GM12875 (cell line): ENCODE measurements around the gene NRSN2.
"Not testable (repeated sequence)": the region's sequence is repeated elsewhere in the genome, so short reads cannot be mapped to it uniquely, and the experiment has no call there.

Experiments used
- H3K4me3 ChIP-seq: one replicate; pipeline ENCODE4 v1.5.1; 2011; ENCODE audit warnings: low read depth, low read length, control low read depth
- CTCF ChIP-seq: IDR thresholded peaks from 2 replicates; pipeline ENCODE4 v1.5.1; 2011; ENCODE audit warnings: low read depth, mild to moderate bottlenecking, control low read depth, inconsistent platforms, low read length, moderate library complexity, borderline replicate concordance; ENCODE audit not compliant: insufficient read depth

NRSN2 gene

GRCh38 chr20:330233-331149, 16.4 kb upstream of the NRSN2 start:
- peak; percentile 89 for TF ChIP-seq CTCF
- H3K4me3 ChIP-seq: no peak overlapping the region

DNA sequence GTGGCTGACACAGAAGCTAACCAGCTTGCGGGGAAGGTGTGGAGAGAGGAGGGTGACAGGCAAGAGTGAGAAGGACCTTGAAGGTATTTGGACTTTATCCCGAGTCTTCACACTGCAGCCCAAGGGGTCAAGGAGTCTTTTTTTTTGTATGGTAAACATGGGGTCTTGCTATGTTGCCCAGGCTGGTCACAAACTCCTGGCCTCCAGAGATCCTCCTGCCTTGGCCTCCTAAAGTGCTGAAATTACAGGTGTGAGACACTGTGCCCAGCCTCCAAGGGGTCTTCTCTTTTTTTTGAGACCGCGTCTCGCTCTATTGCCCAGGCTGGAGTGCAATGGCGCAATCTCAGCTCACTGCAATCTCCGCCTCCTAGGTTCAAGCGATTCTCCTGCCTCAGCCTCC, 12.3 kb upstream of the NRSN2 start:
- no peak overlapping the region for H3K4me3 ChIP-seq
- TF ChIP-seq CTCF: no peak

- H3K4me3 ChIP-seq: not testable (repeated sequence)
Measured at GRCh38 chr20:336040-336439, 10.9 kb upstream of the NRSN2 start.

GRCh38 chr20:341682-342081, 5.2 kb upstream of the NRSN2 start:
- H3K4me3 ChIP-seq: no peak overlapping the region
- TF ChIP-seq CTCF: no peak

GRCh38 chr20:343107-343506, 3.8 kb upstream of the NRSN2 start:
- TF ChIP-seq CTCF: no peak
- H3K4me3 ChIP-seq: no peak overlapping the region

DNA sequence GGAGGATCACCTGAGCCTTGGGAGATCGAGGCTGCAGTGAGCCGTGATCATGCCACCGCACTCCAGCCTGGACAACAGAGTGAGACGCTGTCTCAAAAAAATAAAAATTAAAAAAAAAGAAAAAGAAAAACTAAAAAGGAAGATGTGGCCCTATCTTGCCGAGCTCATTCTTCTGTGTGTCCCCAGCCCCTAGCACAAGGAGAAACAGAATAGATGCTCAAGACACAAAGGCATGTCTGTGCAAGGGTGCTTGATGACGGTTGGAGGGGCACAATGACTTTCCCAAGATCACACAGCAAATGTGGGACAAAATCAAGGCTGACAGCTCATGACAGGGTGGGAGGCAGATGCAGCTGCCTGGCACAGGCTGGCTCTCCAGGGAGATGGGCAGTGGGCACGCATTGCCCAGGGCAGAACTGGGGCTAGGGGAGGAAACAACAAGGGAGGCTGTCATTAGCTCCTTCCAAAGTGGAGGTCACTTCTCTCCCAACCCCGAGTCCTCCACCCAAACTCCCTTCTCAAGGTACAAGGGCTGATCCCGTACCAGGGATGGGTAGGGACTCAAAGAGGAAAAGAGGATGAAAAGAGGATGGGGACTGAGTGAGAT, 775 bp upstream of the NRSN2 start:
- TF ChIP-seq CTCF: no peak
- H3K4me3 ChIP-seq: peak overlapping the region; percentile 52

DNA sequence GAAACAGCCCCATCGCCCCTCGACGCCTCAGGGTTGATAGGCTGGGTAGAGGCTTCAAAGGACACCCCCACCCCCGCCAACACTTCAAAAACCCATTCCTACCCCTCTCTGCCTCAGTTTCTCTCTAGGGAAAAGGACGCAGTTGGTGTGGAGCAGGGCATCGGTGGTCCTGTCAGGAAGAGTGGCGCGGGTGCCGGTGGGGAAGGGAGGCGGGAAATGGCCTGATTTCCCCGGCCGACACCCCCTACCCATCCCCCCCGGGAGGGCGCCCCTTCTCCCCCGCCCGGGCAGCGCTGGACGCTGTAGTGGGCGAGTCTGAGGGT, 367 bp downstream of the NRSN2 start:
- TF ChIP-seq CTCF: no peak
- peak overlapping the region; percentile 52 for H3K4me3 ChIP-seq
